ENCODE data around the gene ETHE1. TPM values are rescaled to one million over a fixed set of nuclear protein-coding genes. Genes with fewer than 3 reads are reported as not detected.

The ETHE1 gene
- total and polyA plus RNA-seq, 12 donors, result 15.9 to 78.7 (median 33.2) TPM

- H3K36me3 ChIP-seq (replicated peaks in 1 of 2), result no peaks in the 10 kb centered on the region
- no peaks in the 10 kb centered on the region for H3K9me3 ChIP-seq (replicated peaks in 1 of 3)
- no peaks in the 10 kb centered on the region for H3K27me3 ChIP-seq
- 0% methylated on average over 20 to 51 of the region's 51 CpGs for WGBS, 4 donors
- peak; percentile 45 to 56 for TF ChIP-seq POLR2A (IDR thresholded peaks at IDR 0.05)
- TF ChIP-seq, protein P1, sequence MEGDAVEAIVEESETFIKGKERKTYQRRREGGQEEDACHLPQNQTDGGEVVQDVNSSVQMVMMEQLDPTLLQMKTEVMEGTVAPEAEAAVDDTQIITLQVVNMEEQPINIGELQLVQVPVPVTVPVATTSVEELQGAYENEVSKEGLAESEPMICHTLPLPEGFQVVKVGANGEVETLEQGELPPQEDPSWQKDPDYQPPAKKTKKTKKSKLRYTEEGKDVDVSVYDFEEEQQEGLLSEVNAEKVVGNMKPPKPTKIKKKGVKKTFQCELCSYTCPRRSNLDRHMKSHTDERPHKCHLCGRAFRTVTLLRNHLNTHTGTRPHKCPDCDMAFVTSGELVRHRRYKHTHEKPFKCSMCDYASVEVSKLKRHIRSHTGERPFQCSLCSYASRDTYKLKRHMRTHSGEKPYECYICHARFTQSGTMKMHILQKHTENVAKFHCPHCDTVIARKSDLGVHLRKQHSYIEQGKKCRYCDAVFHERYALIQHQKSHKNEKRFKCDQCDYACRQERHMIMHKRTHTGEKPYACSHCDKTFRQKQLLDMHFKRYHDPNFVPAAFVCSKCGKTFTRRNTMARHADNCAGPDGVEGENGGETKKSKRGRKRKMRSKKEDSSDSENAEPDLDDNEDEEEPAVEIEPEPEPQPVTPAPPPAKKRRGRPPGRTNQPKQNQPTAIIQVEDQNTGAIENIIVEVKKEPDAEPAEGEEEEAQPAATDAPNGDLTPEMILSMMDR (IDR thresholded peaks at IDR 0.05), result no peak
- peak; percentile 97 to 99 (median 99) for DNase-seq
- peaks cover 9 to 20% of the 10 kb centered on the region in 2 donors for H3K4me1 ChIP-seq (replicated peaks in 1 of 2)
- H3K27ac ChIP-seq, result peak within 1 kb of the TSS in 4 of 5 donors; percentile 69 to 86 (median 80)
- peak within 1 kb of the TSS; percentile 63 to 82 (median 68) for H3K4me3 ChIP-seq
- intact Hi-C loops (cut with DNase I), result no loop called here
These were observed 48.4 kb upstream of the ETHE1 start, which contains the start of the genes PINLYP and XRCC1 for GRCh38 chr19:43575156-43575950. TSS of gene PINLYP (plus strand) at chr19:43575801. CDS start at chr19:43577192, 1,391 bp downstream. TSS of gene XRCC1 (minus strand) at chr19:43575527. CDS start at chr19:43575458, 69 bp downstream.

DNA sequence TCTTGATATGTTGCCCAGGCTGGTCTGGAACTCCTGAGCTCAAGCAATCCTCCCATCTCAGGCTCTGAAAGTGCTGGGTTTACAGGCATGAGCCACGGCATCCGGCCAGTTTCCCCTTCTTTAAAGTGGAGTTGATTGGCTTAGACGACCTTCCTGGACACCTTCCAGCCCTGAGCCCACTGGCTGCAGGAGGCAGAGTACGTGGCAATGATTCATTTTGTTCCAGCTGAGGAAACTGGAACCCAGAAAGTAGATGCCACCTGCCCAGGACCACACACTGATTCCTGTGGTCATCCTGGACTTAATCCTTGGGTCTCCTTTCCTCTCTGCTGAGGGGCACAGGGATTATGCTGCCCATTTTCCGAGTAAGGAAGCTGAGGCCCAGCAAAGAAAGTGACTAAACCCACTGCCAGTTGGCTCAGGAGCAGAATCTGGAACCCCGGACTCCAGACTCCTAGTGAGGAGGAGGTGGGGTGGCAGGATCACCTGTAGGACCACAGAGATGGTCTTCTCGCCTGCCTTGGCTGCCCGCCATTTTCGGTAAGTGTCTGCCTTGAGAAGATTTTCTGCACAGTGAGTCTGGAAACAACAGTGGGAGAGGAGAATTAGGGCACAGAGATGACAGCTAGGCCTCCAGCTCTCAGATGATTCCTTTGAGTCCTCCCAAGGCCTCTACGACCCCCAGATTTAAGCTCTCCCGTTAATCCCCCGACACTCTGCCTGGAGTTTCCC, 47.6 kb upstream of the ETHE1 start:
- intact Hi-C loops (cut with DNase I), result no loop called here
- 19 to 34% (median 29%) methylated on average over 10 to 12 of the region's 12 CpGs for WGBS, 4 donors

GRCh38 chr19:43572171-43572588, 45.2 kb upstream of the ETHE1 start:
- Histone ChIP-seq H3K4me1 (replicated peaks in 1 of 2) (peaks cover 9 to 20% of the 10 kb centered on the region in 2 donors), H3K4me3 (no peak overlapping the region), H3K27me3 (no peaks in the 10 kb centered on the region), H3K9me3 (replicated peaks in 1 of 3) (no peaks in the 10 kb centered on the region), H3K36me3 (replicated peaks in 1 of 2) (no peaks in the 10 kb centered on the region), H3K27ac (no peak overlapping the region)
- 81 to 89% (median 83%) methylated on average over 3 of the region's 3 CpGs for WGBS, 4 donors
- no peak for TF ChIP-seq POLR2A (IDR thresholded peaks at IDR 0.05)
- TF ChIP-seq, protein P1 (IDR thresholded peaks at IDR 0.05), result no peak
- intact Hi-C loops (cut with DNase I), result no loop called here
- no peak for DNase-seq

More for the DNA sequence above, 47.6 kb upstream of the ETHE1 start:
- H3K36me3 ChIP-seq (replicated peaks in 1 of 2), result no peaks in the 10 kb centered on the region
- H3K27me3 ChIP-seq, result no peaks in the 10 kb centered on the region
- H3K9me3 ChIP-seq (replicated peaks in 1 of 3), result no peaks in the 10 kb centered on the region
- peaks cover 9 to 20% of the 10 kb centered on the region in 2 donors for H3K4me1 ChIP-seq (replicated peaks in 1 of 2)
- peak overlapping the region in 4 of 5 donors; percentile 69 to 86 (median 80) for H3K27ac ChIP-seq
- TF ChIP-seq POLR2A (IDR thresholded peaks at IDR 0.05), result no peak
- TF ChIP-seq, protein P1 (IDR thresholded peaks at IDR 0.05), result no peak
- peak overlapping the region in 2 of 4 donors; percentile 65 to 72 for H3K4me3 ChIP-seq
- peak in 1 of 7 donors; percentile 64 for DNase-seq

GRCh38 chr19:43570174-43570791, 43.3 kb upstream of the ETHE1 start:
- Histone ChIP-seq H3K4me3 (no peak overlapping the region), H3K36me3 (replicated peaks in 1 of 2) (no peaks in the 10 kb centered on the region), H3K4me1 (replicated peaks in 1 of 2) (peaks cover 9 to 15% of the 10 kb centered on the region in 2 donors), H3K27ac (no peak overlapping the region), H3K9me3 (replicated peaks in 1 of 3) (no peaks in the 10 kb centered on the region), H3K27me3 (no peaks in the 10 kb centered on the region)
- intact Hi-C loops (cut with DNase I), result no loop called here
- TF ChIP-seq POLR2A (IDR thresholded peaks at IDR 0.05), result no peak
- TF ChIP-seq, protein P1 (IDR thresholded peaks at IDR 0.05), result no peak
- WGBS, 4 donors, result 71 to 91% (median 82%) methylated on average over 3 to 5 of the region's 5 CpGs
- no peak for DNase-seq
